Liver (tissue), 3 donors: ENCODE results near the gene ELF4.

ENCODE experiments used
- EGR1 ChIP-seq, 2 donors: IDR thresholded peaks; 2 replicates each; pipeline ENCODE4 v1.6.1; 2016 to 2018; ENCODE audit warnings: antibody characterized with exemption in 2 of 2, low read depth in 2 of 2
- GABPA ChIP-seq, 2 donors: IDR thresholded peaks in 1 of 2; conservative IDR thresholded peaks in 1 of 2; 2 replicates each; pipeline ENCODE4 v1.6.1; 2016; ENCODE audit warnings: antibody characterized with exemption in 2 of 2, mild to moderate bottlenecking in 1 of 2, moderate library complexity in 1 of 2
- JUND ChIP-seq, 2 donors: IDR thresholded peaks; 2 replicates each; pipeline ENCODE4 v1.6.1; 2016; ENCODE audit warnings: antibody characterized with exemption in 2 of 2
- MAX ChIP-seq: IDR thresholded peaks from 2 replicates; pipeline ENCODE4 v1.6.1; 2016; ENCODE audit warnings: antibody characterized with exemption
- RAD21 ChIP-seq, 2 donors: IDR thresholded peaks; 2 replicates each; pipeline ENCODE4 v1.6.1; 2016; ENCODE audit warnings: antibody characterized with exemption in 2 of 2, mild to moderate bottlenecking in 2 of 2
- RXRA ChIP-seq, 2 donors: IDR thresholded peaks; 2 replicates each; pipeline ENCODE4 v1.6.1; 2017 to 2018; ENCODE audit warnings: antibody characterized with exemption in 2 of 2, mild to moderate bottlenecking in 1 of 2
- SP1 ChIP-seq: IDR thresholded peaks from 2 replicates; pipeline ENCODE4 v1.6.1; 2018; ENCODE audit warnings: antibody characterized with exemption, mild to moderate bottlenecking
- TAF1 ChIP-seq: conservative IDR thresholded peaks from 2 replicates; pipeline ENCODE4 v1.6.1; 2016; ENCODE audit warnings: antibody characterized with exemption, mild to moderate bottlenecking
- YY1 ChIP-seq: IDR thresholded peaks from 2 replicates; pipeline ENCODE4 v1.6.1; 2016; ENCODE audit warnings: antibody characterized with exemption, mild to moderate bottlenecking
- ZBTB33 ChIP-seq: IDR thresholded peaks from 2 replicates; pipeline ENCODE4 v1.6.1; 2016; ENCODE audit warnings: antibody characterized with exemption
- TF ChIP-seq, protein P1 (sequence below): fragments of 150-350 bp; IDR thresholded peaks from 2 replicates; pipeline ENCODE4 v1.5.1; 2017; ENCODE audit warnings: improper control_type of control experiment, low read depth, low read length; ENCODE audit not compliant: missing input control
- TF ChIP-seq, protein P2 (sequence below): IDR thresholded peaks from 2 replicates; pipeline ENCODE4 v1.6.1; 2016; ENCODE audit warnings: antibody characterized with exemption, mild to moderate bottlenecking
- TF ChIP-seq, protein P3 (sequence below): IDR thresholded peaks from 2 replicates; pipeline ENCODE4 v1.6.1; 2016; ENCODE audit warnings: antibody characterized with exemption
- donor health status: healthy.
- donor health status: healthy.

- TF ChIP-seq, protein P1, sequence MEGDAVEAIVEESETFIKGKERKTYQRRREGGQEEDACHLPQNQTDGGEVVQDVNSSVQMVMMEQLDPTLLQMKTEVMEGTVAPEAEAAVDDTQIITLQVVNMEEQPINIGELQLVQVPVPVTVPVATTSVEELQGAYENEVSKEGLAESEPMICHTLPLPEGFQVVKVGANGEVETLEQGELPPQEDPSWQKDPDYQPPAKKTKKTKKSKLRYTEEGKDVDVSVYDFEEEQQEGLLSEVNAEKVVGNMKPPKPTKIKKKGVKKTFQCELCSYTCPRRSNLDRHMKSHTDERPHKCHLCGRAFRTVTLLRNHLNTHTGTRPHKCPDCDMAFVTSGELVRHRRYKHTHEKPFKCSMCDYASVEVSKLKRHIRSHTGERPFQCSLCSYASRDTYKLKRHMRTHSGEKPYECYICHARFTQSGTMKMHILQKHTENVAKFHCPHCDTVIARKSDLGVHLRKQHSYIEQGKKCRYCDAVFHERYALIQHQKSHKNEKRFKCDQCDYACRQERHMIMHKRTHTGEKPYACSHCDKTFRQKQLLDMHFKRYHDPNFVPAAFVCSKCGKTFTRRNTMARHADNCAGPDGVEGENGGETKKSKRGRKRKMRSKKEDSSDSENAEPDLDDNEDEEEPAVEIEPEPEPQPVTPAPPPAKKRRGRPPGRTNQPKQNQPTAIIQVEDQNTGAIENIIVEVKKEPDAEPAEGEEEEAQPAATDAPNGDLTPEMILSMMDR = no peak
- TF ChIP-seq TAF1 (no peak), GABPA (IDR thresholded peaks at IDR 0.05 in 1 of 2, conservative IDR thresholded peaks at IDR 0.05 in 1 of 2) (no peak), MAX (no peak), ZBTB33 (no peak), JUND (IDR thresholded peaks at IDR 0.05) (no peak), EGR1 (IDR thresholded peaks at IDR 0.05; ENCODE audit: low read depth in 2 of 2) (no peak), SP1 (no peak), RXRA (IDR thresholded peaks at IDR 0.05) (no peak), RAD21 (IDR thresholded peaks at IDR 0.05) (no peak), YY1 (no peak)
- TF ChIP-seq, protein P2, sequence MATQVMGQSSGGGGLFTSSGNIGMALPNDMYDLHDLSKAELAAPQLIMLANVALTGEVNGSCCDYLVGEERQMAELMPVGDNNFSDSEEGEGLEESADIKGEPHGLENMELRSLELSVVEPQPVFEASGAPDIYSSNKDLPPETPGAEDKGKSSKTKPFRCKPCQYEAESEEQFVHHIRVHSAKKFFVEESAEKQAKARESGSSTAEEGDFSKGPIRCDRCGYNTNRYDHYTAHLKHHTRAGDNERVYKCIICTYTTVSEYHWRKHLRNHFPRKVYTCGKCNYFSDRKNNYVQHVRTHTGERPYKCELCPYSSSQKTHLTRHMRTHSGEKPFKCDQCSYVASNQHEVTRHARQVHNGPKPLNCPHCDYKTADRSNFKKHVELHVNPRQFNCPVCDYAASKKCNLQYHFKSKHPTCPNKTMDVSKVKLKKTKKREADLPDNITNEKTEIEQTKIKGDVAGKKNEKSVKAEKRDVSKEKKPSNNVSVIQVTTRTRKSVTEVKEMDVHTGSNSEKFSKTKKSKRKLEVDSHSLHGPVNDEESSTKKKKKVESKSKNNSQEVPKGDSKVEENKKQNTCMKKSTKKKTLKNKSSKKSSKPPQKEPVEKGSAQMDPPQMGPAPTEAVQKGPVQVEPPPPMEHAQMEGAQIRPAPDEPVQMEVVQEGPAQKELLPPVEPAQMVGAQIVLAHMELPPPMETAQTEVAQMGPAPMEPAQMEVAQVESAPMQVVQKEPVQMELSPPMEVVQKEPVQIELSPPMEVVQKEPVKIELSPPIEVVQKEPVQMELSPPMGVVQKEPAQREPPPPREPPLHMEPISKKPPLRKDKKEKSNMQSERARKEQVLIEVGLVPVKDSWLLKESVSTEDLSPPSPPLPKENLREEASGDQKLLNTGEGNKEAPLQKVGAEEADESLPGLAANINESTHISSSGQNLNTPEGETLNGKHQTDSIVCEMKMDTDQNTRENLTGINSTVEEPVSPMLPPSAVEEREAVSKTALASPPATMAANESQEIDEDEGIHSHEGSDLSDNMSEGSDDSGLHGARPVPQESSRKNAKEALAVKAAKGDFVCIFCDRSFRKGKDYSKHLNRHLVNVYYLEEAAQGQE = no peak
- TF ChIP-seq, protein P3, sequence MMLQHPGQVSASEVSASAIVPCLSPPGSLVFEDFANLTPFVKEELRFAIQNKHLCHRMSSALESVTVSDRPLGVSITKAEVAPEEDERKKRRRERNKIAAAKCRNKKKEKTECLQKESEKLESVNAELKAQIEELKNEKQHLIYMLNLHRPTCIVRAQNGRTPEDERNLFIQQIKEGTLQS = no peak
Observed at GRCh38 chrX:130032552-130032951, 77.7 kb downstream of the ELF4 start.
